SKM-1 (cell line): Measurements from ENCODE around the gene ADIPOR2.
A peak's percentile ranks its signal among the peaks of the same experiment; 100 is the strongest.

Source experiments
- DNase-seq: peaks from one replicate; lab custom pipeline; 2025; ENCODE audit not compliant: unreplicated experiment; lab: John Stamatoyannopoulos, UW

The ADIPOR2 gene

GRCh38 chr12:1690578-1691122 is at the start of gene ADIPOR2:
ADIPOR2 (plus strand) TSS chr12:1691070; CDS start chr12:1754344, 63,274 bp downstream.
- DNase-seq = peak; percentile 63

- DNase-seq = no peak
These were observed 48.4 kb upstream of the ADIPOR2 start for GRCh38 chr12:1642513-1642912.

GRCh38 chr12:1643043-1643442 is 47.8 kb upstream of the ADIPOR2 start:
- no peak for DNase-seq

DNA sequence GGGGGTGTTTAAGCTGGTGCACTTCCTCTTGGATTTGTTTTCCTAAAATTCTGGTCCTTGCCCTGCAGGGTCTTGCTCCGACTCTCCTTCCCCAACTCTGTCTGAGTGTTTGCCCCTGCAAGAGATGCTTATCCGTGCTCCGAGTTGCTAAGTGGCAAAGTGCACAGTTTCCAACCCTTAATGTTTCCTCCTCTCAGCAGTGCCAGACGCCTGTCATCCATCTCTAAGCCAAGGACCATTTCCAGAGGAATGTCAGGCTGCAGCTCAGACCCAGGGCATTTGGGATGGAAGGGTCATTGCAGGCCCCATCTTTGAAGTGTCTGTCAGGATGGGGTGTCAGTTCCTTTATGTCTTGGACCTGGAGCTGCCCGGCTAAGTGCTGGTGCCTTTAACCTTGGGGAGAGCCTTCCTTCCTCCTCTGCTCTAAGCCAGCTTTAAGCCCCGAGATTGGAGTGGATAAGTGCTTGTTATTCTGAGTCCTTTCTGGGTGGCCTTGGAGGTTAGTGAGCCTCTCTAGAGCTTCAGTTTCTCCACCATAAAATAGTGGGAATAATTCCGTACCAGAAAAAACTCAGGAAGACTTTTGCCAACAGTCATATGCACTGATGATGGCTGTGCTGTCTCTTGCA is 46.9 kb upstream of the ADIPOR2 start:
- DNase-seq = no peak

DNA sequence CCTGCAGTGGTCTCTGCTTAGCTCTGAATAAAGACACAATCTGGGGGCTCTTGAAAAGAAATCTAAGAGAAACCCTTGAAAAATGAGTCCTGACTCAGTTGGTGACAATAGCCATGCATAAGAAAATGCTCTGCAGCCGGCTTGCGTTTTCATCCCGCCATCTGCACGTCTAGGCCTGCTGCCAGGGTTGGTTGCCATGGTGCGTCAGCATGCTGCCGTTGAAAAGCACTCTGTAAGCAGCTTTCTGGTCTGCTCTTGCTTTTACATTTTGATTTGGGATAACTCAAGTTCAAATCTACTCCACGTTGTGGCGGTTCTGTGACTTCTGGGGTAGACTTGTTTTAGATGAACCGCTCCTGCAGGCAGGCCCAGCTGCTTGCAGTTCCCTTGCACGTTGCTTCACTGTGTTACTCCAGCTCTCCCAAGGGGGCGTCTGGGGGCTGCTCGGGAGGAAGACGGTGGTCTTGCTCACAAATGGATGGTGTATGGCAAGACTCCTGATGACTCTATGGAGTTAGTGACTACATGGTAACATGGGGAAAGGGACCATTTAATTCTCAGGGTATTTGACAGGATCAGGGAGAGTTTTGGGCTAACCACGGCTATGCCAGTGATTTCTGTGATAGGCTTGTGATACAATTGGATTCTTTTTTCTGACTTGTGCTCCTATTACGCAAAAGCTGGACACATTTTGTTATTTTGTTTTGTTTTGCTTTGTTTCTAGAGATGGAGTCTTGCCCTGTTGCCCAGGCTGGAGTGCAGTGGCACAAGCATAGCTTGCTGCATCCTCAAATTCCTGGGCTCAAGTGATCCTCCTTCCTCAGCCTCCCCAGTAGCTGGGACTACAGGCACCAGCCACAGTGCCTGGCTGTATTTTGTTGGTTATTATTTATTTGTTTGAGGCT is 46.1 kb upstream of the ADIPOR2 start:
- DNase-seq = no peak

- no peak for DNase-seq
These were observed 45.1 kb upstream of the ADIPOR2 start for GRCh38 chr12:1645819-1646218.

DNA sequence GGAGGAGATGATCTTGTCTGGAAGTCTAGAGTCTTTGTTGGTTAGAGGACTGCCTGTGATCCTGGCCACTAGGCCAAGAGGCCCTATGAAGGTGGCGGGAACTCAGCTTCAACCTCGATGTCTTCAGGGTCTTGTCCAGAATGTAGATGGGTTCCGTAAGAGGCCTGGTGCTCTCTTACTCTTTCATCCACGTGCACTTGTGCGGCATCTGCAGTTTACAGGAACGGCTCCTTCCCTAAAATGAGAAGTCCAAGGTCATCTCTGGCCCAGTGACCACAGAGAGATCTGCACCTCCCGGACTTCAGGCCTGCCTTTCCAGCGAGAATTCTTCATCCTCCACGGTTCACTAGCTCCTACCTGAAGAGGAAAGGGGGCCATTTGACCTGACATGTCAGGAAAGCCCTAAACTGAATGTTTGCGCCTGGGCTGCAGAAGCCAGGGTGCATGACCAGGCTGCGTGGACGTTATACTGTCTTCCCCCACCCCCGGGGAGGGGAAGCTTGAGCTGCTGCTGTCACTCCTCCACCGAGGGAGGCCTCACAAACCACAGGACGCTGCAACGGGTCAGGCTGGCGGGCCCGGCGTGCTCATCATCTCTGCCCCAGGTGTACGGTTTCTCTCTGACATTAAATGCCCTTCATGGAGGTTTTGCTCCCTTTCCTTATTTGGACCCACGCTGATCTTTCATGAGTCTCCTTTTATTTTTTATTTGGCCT is 44.1 kb upstream of the ADIPOR2 start:
- no peak for DNase-seq

- no peak for DNase-seq
These were observed 43.6 kb upstream of the ADIPOR2 start for GRCh38 chr12:1647285-1647669.

DNA sequence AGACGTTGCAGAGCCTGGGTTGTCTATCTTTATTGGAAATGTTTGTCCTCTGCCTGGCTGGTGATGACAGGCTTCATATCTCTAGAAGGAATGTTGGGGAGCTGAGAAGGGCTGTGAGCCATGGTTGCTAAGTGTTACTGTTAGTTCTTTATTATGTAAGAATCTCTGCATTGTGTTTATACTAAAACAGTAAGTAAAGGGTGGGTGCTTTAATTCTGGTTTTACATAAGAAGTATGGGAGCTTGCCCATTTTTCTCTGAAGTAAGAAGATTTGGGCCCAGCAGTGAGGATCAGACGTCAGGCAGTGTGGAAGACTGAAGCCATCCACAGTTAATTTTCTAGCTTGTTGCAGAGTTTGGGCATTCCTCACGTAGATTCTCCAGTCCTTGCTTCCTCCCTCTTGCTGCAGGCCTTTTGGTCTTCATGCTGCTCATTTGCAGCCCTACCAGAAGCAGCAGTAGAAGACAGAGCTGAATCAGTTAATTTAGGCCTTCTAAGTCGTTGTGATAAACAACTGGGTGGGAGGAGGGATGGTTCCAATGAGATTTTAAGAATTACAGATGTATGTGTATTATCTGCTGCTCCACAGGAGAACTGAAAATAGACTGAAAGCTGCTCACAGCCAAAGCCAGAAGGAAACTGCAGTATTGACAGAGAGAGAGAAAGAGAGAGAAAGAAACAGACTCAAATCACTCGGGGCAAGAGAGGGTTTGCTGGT is 40.5 kb upstream of the ADIPOR2 start:
- DNase-seq = no peak

- no peak for DNase-seq
These were observed 39.9 kb upstream of the ADIPOR2 start for GRCh38 chr12:1650978-1651361.

DNA sequence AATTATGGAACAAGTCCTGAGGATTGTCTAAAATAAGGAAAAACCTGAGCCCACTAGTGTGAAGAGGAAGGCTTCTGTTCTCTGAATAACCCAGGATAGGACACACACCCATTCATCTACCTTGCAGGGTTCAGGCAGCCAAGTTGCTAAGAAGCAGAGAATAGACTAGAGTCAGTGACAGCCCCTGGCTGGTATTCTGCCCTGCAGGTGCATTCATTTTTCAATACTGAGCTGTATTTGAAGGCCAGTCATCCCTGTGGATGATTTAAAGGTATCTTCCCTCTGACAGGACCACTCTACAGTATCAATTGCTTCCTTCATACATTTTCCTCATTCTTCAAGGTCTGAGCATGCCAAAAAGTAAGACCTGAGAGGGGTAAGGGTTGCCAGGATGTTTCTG is 38.9 kb upstream of the ADIPOR2 start:
- DNase-seq = no peak

DNA sequence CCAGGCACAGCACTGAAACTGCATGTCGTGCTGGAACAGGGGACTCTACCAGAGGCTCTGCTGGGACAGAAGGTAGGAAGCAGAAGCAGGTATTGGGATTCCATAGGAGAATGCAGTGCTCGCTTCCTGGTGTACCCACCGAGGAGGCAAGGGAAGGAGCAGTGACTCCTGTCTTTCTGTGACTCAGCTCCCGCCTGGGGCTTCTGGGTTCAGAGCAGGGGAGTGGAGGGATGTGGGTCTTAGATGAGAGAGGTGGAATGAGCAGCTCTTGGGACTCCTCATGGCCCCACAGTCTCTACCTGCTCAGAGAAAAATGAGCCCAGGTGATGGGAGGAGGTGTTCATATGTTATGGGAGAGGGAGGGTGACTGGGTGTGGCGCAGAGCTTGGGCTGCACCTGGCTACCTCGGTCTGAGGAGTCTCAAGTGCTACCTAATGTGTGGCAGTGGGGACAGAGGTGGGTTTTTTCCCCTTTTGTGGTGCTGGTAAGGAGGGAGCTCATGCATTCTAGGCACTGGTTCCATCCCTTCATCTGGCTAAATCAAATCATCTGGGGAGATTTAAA is 35.6 kb upstream of the ADIPOR2 start:
- DNase-seq = no peak

DNA sequence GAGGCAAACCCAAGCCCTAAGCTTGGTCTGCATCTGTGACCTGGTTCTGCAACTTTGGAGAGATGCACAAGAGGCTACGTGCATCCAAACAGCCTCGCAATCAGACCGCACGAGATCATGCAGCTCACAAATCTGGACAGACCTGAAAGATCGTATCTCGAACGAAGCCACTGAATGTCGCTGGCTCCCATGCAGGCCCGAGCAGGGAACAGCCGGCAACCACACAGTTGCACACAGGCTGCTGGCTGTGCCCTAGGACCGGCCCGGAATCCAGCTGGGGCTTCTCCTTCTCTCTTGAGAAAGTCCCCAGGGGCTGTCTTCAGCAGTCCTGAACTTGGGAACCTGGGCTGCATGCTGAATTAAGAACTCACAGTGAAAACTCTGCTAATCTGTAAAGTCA is 34.0 kb upstream of the ADIPOR2 start:
- no peak for DNase-seq

- no peak for DNase-seq
These were observed 33.2 kb upstream of the ADIPOR2 start for GRCh38 chr12:1657688-1658087.

- DNase-seq = no peak
These were observed 30.3 kb upstream of the ADIPOR2 start for GRCh38 chr12:1660304-1661187.

GRCh38 chr12:1661553-1662335 is 29.1 kb upstream of the ADIPOR2 start:
- peak; percentile 47 for DNase-seq

GRCh38 chr12:1662761-1663439 is 28.0 kb upstream of the ADIPOR2 start:
- no peak for DNase-seq

GRCh38 chr12:1663440-1664132 is 27.3 kb upstream of the ADIPOR2 start:
- DNase-seq = no peak
